GM19455 (cell line): Measurements from ENCODE around the gene DNLZ.

Source experiments
- ATAC-seq: cut with Tn5 transposase; IDR thresholded peaks from one replicate; pipeline ENCODE4 v1.9.1; 2021; ENCODE audit not compliant: unreplicated experiment

Gene DNLZ

DNA sequence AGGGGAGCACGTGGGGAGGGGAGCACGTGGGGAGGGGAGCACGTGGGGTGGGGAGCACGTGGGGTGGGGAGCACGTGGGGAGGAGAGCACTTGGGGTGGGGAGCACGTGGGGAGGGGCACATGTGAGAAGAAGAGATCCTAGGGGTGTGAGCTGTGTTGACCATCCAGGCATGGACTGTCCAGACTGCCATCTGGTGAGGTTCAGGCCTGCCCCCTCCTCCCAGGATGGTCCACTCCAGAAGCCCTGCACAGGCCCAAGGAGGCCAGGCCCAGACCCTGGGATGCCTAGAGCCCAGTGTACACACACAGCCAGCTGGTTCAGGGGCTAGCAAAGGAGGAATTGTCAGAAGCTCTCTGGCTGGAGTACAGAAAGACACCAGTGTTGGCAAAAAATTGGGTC lies 34.1 kb upstream of the DNLZ start:
- no peak for ATAC-seq

- ATAC-seq: no peak
These were observed 32.6 kb upstream of the DNLZ start for GRCh38 chr9:136396219-136396515.

DNA sequence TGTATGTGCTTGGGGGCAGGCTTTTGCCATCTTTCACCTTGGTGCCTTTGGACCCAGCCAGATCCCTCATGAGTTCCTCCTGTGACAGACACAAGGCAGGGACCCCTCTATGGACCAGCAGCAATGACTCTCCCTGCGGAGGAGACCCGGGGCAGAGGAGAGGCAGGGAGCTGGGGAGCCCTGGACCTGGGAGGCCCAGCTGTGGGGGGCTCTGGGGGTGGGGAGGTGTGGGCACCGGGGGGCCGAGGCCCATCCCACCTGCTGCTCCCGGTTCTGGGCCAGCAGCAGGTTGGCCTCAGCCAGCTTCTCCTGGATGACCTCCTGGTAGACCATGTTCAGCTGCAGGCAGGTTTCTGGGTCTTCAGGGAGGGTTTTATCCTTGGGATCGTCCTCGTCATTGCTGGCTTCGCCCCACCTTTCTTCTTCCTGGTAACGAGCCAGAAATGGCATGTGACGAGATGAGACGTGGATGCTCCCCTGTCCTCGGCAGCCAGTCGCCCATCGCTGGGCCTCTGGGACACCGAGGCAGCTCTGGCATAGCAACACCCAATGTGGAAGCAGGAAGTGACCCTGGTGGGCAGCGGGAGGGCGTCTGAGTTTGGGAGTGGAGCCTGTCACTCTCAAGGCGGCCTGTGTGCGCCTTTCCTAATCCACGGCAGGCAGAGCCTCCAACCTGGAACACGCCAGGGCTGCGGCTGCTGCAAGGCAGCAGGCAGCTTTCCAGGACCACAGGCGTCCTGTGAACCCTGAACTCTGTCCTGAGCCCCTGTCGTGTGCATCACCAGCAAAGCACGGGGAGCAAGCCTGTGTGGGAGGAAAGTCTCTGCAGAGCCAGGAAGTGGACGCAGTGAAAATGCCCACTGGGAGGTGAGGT lies 32.0 kb upstream of the DNLZ start:
- ATAC-seq: no peak

DNA sequence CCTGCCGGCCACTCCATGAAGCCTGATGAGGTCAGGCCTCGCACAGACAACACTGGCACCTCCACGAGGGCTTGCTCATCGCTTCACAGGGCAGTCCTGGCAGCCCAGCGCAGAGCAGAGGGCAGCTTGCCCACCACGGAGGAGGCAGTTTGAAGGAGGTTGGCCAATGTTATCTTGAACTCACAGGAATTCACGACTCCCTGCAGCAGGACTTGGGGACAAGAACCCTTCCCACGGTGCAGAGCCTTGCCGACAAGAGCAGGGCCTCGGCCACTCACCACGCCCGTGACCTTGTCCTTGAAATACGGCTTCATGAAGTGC lies 31.4 kb upstream of the DNLZ start:
- ATAC-seq: no peak

DNA sequence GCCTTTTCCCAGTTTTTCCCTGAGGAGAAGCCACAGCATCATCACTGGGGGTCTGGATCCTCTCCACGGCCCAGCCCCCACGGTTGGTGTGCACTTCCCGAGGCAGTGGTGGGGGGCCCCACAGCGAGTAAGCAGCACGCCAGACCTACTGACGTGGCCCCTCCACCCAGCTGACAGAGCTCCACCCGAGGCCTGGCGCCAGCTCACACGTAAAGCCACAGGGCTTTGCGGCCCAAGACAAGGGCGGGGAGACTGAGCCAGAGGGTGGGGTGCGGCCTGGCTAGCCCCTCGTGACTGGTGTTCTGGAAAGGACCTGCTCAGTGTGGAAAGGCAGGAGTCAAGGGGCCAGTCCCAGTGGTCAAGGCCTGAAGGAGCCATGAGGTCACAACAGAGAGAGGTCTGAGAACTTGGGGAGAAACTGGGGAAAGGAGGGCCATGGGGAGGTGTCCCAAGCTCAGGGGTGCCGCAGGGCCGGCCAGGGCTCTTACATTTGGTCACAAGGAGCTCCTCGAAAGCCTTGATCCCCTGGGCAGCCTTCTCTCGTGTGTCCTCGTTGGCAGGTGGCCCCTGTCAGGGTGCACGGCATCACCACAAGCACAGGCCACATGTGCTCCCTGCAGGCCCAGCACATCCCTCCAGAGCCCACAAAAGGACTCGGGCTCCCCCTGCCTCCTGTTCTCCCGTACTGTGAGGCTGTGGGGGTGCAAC lies 30.9 kb upstream of the DNLZ start:
- ATAC-seq: no peak

DNA sequence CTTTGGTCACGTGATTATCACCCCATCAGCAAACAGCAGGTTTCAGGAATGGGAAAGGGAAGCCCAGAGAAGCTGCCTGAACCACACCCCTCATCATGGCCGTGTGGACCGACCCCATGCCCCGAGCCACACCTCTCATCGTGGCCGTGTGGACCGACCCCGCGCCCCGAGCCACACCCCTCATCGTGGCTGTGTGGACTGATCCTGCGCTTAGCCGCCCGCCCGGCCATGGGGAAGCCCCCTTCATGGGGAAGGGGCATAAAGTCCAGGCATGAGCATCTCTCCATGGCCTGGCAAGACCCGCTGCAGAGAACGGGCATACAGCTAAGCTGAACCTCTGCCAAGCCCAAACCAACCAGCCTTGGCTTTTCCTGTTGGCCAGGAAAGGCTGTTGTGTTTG lies 30.0 kb upstream of the DNLZ start:
- no peak for ATAC-seq

GRCh38 chr9:136392538-136393449 lies 29.2 kb upstream of the DNLZ start:
- ATAC-seq: no peak

DNA sequence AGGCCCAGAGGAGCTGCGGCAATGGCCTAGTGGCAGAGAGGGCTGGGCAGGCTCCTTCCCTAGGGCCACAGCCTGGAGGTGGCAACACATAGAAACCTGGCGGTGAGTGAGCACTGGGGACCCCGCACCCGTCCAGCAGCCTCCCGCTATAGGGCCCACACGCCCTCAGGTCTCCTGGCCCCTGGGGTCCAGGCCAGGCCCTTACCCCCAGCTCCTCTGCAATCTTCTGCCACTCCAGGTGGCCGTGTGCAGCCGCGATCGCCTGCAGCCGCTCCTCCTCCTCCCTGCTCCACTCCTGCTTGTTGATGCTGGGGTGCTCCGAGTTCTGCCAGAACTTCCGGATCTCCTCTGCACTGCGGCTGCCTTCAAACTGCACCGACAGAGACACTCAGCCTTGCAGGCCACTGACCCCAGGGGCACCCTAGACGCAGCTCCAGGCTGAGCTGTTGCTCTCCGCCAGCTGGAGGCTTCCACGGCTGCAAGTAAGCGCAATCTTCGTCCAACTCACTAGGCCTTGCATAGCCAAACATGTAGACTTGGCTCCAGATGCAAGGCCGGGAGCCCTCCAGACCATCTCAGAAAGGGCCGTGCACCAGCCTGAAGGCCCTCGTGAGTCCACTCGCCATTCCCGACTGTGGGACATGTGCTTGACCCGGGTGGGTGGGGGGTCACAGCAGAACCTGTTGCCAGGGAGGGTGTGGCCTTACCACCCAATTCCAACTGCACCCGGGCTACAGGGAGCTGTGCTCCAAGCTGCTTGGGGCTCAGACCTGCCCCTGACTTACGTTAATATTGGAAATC lies 28.4 kb upstream of the DNLZ start:
- ATAC-seq: no peak

DNA sequence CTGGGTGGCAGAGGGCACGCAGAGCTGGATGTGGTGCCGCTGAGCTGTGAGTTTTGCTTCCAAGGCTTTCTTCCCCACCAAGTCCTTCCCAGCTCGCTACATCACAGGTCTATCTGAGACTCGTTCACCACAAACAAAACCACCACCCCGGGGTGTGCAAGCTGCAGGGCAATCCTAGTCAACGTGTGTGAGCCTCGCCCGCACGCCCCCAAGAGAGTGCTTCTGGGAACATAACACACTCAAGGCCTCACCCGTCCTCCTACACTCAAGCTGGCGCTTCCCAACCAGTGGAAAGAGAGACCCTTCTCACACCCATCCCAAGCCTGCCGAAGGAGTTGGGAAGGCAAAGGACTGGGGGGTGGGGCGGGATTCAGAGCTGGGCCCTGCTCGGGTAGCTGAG lies 25.9 kb upstream of the DNLZ start:
- no peak for ATAC-seq

GRCh38 chr9:136387217-136387616 lies 23.7 kb upstream of the DNLZ start:
- ATAC-seq: no peak

DNA sequence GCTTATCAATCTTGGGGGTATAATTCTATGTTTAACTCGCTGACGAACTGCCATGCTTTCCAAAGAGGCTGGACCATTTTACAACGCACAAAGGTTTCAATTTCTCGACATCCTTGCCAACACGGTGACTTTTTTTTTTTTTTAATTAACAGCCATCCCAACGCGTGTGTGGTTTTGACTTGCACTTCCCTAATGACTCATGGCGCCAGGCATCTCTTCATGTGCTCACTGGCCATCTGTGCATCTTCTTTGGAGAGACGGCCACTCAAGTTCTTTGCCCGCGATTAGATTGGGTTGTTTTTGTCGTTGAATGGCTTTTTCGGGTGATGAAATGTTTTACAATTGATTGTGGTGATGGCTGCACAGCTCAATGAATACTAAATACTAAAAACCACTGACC lies 22.5 kb upstream of the DNLZ start:
- no peak for ATAC-seq

GRCh38 chr9:136385015-136385414 lies 21.5 kb upstream of the DNLZ start:
- ATAC-seq: no peak

DNA sequence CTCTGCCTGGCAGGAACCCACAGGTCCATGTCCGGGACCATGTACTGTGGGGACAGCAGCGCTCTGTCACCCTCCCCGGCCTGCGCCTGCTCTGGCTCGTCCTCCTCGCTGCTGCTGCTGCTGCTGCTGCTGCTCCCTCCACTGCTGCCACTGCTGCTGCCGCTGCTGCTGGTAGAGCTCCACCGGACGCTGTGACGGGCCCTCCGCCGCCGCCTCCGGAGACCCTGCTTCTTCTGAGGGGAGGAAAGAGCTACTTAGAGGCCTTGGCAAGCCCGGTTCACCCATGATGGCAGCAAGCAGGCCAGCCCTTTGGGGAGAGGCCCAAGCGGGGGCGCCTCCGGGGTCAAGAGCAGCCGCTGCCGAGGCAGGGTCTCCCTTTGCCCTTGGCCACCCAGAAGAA lies 19.9 kb upstream of the DNLZ start:
- ATAC-seq: no peak

DNA sequence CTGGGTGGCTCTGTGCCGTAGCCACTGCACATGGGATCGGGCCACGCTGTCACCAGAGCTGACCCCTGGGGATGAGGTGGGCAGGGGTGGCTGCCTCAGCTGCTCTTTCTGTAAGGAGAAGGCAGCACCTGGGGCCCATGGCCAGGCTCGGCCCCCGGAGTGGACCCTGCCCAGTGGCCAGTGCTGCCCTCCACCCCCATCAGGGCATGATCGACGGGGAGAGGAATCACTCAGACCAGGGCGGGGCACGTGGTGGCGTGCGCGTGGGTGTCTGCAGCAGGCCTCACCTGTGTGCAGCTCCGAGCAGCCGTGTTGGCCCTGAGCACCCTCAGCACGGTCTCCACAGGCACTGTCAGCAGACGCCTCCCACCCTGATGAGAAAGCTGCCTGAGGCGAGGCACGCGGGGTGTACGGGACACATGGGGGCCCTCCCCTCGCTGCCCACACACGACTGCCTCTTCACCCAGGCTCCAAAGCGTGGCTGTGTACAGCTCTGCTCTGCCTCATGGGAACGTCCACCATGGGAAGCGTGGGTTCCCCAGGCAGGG lies 18.5 kb upstream of the DNLZ start:
- ATAC-seq: no peak

GRCh38 chr9:136381311-136381710 lies 17.8 kb upstream of the DNLZ start:
- ATAC-seq: no peak

DNA sequence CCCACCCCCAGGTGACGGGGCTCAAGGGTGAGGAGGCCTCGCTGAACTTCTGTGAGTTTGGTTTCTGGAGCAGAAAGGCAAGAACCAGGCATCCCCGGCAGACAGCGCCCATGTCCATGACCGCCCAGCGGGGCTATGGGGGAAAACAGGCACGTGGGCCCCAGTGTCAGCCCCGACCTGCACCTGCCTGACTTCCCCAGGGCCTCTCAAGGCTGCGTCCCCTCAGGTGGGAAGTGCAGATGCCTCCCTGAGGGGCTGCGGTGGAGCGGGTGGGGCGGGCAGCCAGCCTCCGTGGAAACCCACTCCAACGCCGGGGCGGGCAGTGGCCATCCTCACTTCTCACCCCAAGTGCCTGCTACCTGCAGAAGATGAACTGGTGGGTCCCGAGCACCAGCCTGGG lies 16.8 kb upstream of the DNLZ start:
- ATAC-seq: no peak

DNA sequence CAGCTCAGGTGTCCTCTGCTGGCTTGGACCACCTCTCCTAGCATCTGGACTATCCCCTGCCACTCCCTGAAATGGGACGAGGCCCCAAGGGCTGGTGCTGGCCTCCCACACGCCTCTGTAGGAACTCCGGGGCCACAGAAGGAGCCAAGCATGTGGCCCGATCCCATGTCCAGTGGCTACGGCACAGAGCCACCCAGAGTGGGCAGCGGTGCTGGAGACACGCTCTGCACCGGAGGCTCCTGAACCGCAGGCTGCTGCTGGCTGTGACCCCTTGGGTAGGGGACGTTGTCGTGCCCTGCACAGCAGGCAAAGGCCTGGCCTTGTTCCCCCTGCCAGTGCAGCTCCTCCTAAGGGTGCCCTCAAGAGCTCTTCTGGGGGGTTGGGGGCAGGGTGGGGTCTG lies 16.3 kb upstream of the DNLZ start:
- no peak for ATAC-seq

DNA sequence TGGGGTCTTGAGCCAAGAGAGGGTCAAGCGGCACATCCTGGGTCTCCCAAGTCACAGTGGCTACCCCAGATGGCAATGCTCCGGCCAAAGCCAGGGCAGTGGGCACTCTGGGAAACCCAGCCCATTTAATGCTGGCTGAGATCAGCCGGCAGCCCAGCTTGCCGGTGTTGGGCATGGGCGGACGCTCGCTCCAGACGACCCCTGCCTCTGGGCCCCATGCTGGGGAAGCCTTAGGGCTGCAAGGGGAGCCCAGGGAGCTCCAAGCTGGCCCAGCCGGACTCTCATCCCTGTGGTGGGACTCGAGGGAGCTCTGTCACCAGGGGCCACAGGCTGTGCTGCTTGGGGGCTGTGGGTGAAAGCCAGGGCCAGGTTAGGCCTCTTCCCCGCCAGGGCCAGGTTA lies 15.9 kb upstream of the DNLZ start:
- no peak for ATAC-seq

DNA sequence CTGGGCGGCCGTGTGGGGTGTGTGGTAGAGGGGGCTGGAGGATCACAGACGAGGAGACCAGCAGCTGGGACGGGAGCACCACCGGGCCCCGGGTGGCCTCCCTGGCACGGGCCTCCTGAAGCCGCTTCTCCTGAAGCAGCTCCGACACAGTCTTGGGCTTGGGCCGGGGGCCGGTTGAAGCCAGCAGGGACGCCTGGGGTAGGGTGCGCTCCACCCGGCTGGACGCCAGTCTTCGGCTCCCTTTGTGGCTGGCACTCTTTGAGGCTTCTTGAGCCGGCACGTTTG lies 15.4 kb upstream of the DNLZ start:
- ATAC-seq: no peak

DNA sequence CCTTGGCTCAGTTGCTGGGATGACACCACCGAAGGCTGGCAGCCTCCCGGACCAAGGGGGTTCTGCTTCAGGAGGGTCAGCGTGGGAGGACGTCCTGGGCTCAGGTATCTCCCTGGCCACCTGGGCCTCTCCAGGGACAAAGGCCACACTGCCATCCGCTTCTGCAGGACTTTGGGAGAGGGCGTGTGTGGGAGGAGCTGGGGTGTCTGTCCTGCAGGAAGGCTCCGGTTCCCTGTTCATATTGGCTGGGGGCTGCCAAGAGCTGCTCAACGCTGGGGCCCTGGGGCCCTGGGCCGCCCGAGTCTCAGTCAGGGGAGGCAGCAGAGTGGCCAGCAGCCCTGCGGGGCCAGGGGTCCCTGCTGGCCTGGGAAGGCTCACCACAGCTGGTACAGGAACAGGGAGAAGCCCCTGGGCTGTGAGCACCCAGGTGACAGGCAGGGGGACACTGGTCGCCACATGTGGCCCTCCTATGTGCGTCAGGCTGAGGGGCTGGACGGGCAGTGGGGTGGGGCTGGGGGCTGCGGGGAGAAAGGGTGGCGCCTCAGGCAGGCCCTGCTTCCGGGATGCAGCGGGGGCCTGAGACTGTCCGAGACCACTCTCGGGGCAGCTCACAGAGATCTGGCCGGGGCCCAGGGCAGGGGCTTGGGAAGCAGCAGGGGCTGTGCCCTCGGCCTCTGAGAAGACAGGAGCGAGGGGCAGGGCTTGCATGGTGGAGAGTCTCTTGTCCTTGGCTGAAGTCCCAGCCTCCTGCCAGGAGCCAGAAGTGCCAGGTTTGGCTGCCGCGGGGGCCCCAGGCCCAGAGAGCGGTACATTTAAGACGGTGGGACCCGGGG lies 14.8 kb upstream of the DNLZ start:
- no peak for ATAC-seq
